Cardiac fibroblast (primary cell): ENCODE data around the gene RBX1.

Source experiments
- DNase-seq, 2 donors: peaks; one replicate each; pipeline versions ENCODE4 v3.0.0 to v3.0.0-alpha.2; 2010; ENCODE audit warnings: low read depth in 2 of 2
- H3K4me3 ChIP-seq, 2 donors: replicated peaks in 1 of 2; 1 replicate in 1 of 2; 2 replicates in 1 of 2; pipeline ENCODE4 v1.5.1; 2011; ENCODE audit warnings: low read depth in 2 of 2, low read length in 2 of 2, mild to moderate bottlenecking in 2 of 2, moderate library complexity in 1 of 2
- TF ChIP-seq, protein P1 (sequence below): IDR thresholded peaks from one replicate; pipeline ENCODE4 v1.5.1; 2011; ENCODE audit warnings: low read depth, mild to moderate bottlenecking, low read length, inconsistent platforms

RBX1 gene

DNA sequence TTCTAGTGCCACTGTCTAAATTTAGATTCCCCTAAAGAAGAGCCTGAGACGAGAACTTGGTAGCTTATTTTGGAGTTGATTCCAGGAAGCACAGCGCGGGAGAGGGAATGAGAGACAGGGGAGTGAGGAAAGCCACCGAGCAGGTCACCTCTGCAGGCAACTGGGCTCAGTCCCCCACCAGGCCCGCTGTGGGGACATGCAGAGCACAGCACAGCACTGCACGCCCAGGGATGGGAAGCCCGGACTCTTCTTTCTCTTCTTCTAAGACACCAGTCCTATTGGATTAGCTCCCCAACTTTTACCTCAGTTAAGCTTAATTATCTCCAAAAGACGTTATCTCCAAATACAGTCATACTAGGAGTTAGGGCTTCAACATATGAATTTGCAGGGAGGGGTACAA is 28.7 kb downstream of the RBX1 start:
- TF ChIP-seq, protein P1, sequence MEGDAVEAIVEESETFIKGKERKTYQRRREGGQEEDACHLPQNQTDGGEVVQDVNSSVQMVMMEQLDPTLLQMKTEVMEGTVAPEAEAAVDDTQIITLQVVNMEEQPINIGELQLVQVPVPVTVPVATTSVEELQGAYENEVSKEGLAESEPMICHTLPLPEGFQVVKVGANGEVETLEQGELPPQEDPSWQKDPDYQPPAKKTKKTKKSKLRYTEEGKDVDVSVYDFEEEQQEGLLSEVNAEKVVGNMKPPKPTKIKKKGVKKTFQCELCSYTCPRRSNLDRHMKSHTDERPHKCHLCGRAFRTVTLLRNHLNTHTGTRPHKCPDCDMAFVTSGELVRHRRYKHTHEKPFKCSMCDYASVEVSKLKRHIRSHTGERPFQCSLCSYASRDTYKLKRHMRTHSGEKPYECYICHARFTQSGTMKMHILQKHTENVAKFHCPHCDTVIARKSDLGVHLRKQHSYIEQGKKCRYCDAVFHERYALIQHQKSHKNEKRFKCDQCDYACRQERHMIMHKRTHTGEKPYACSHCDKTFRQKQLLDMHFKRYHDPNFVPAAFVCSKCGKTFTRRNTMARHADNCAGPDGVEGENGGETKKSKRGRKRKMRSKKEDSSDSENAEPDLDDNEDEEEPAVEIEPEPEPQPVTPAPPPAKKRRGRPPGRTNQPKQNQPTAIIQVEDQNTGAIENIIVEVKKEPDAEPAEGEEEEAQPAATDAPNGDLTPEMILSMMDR, result no peak
- no peak overlapping the region for H3K4me3 ChIP-seq
- DNase-seq, result no peak

DNA sequence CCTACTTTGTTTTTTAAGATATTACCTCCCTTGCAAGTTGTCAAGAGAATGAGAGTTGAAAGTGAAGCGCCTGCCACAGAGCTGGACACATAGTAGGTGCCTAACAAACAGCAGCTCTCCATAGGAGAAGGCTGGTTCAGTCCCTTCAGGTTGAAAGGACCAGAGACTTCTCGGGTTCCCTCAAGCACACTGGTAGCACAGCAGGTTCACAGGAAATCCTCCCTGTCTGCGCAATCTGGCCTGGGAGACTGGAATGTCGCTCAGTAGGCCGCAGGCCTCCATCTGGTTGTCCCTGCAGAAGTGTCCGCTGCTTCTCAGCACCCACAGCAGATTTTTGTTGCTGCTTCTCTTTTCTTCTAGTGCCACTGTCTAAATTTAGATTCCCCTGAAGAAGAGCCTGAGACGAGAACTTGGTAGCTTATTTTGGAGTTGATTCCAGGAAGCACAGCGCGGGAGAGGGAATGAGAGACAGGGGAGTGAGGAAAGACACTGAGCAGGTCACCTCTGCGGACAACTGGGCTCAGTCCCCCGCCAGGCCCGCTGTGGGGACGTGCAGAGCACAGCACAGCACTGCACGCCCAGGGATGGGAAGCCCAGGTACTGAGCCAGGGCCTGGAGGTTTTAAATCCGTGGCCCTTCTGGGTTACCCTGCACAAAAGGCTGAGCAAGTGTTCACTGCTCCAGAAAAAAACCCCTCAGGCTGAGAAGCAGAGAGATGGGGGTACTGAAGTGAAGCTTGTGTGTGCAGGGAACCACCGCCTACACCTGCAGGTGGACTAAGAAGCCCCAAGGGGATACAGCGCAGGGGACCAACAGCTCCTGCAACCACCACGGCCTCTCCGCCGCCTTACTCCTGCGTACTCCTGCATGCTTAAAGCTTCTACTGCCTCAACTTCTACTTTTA is 31.6 kb downstream of the RBX1 start:
- TF ChIP-seq, protein P1, result no peak
- H3K4me3 ChIP-seq, result no peak overlapping the region
- DNase-seq, result no peak

- H3K4me3 ChIP-seq, result no peak overlapping the region
- DNase-seq, result no peak
- TF ChIP-seq, protein P1, result no peak
These were observed 40.1 kb downstream of the RBX1 start for GRCh38 chr22:40991298-40991697.

- H3K4me3 ChIP-seq, result no peak overlapping the region
- TF ChIP-seq, protein P1, result no peak
- no peak for DNase-seq
These were observed 44.6 kb downstream of the RBX1 start for GRCh38 chr22:40995821-40996220.

GRCh38 chr22:40997520-40997919 is 46.3 kb downstream of the RBX1 start:
- TF ChIP-seq, protein P1, result no peak
- no peak for DNase-seq
- H3K4me3 ChIP-seq, result no peak overlapping the region

DNA sequence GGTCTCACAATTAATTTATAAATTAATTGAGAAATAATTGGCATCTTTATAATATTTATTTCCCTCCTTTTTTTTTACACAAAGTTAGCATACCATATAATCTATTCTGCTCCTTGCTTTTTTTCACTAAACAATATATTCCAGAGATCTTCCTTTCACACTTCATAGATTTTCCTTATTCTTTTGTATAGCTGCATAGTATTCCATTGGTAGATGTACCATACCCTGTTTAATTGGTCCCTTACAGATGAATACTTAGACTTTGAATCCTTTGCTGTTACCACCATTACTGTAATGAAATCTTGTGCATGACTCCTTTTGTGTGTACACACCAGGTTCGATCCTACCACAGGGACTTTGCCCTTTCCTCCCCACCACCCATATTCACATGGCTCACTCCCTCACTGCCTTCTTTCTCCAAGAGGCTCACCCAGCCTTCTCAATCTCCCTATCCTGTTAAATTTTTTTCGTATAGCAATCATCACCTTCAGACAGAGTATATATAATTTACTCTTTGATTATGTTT is 48.9 kb downstream of the RBX1 start:
- TF ChIP-seq, protein P1, result no peak
- no peak for DNase-seq
- no peak overlapping the region for H3K4me3 ChIP-seq
